Lung (tissue), 12 donors: ENCODE data around the gene GSK3A. TPM values are rescaled to one million over a fixed set of nuclear protein-coding genes. Genes with fewer than 3 reads are reported as not detected.

Experiments
- ATAC-seq: fragments of 200-7000 bp; cut with Tn5 transposase; one replicate; pipeline ENCODE4 v1.9.1; 2020; ENCODE audit warnings: moderate number of reproducible peaks; ENCODE audit not compliant: insufficient read depth, low FRiP score
- DNase-seq, 3 donors: peaks; one replicate each; pipeline ENCODE4 v3.0.0-alpha.2; 2013 to 2017
- H3K27ac ChIP-seq, 2 donors: one replicate each; pipeline ENCODE4 v1.5.1; 2013; ENCODE audit warnings: mild to moderate bottlenecking in 2 of 2, moderate library complexity in 2 of 2, control low read depth in 1 of 2, inconsistent platforms in 1 of 2, low read depth in 1 of 2, low read length in 1 of 2
- H3K27me3 ChIP-seq, 3 donors: one replicate each; pipeline ENCODE4 v1.5.1; 2013; ENCODE audit warnings: low read length in 2 of 3; ENCODE audit not compliant: control insufficient read depth in 3 of 3, insufficient read depth in 3 of 3
- H3K36me3 ChIP-seq, 4 donors: one replicate each; pipeline ENCODE4 v1.5.1; 2013; ENCODE audit warnings: low read length in 4 of 4, mild to moderate bottlenecking in 1 of 4, moderate library complexity in 1 of 4; ENCODE audit not compliant: control insufficient read depth in 4 of 4, insufficient read depth in 4 of 4
- H3K4me1 ChIP-seq, 5 donors: one replicate each; pipeline ENCODE4 v1.5.1; 2013; ENCODE audit warnings: low read length in 5 of 5, mild to moderate bottlenecking in 2 of 5, moderate library complexity in 1 of 5; ENCODE audit not compliant: control insufficient read depth in 5 of 5, insufficient read depth in 5 of 5
- H3K4me3 ChIP-seq: one replicate; pipeline ENCODE4 v1.5.1; 2013; ENCODE audit warnings: mild to moderate bottlenecking, control low read depth, moderate library complexity
- H3K9ac ChIP-seq, 2 donors: one replicate each; pipeline ENCODE4 v1.5.1; 2013; ENCODE audit warnings: low read length in 2 of 2, control low read depth in 1 of 2; ENCODE audit not compliant: insufficient read depth in 1 of 2
- H3K9me3 ChIP-seq, 4 donors: one replicate each; pipeline ENCODE4 v1.5.1; 2013; ENCODE audit warnings: low read length in 3 of 4, mild to moderate bottlenecking in 1 of 4, moderate library complexity in 1 of 4; ENCODE audit not compliant: control insufficient read depth in 4 of 4, insufficient read depth in 3 of 4
- CTCF ChIP-seq: IDR thresholded peaks from 2 replicates; pipeline ENCODE4 v1.5.1; 2012; ENCODE audit warnings: mild to moderate bottlenecking; ENCODE audit errors: control extremely low read depth, extremely low read depth
- WGBS, 2 donors: extraction: QIAGEN DNeasy Blood & Tissue Kit; methylation state at CpG; one replicate each; pipeline ENCODE4 v1.1.7; 2013; 5-methylcytosine and 5-hydroxymethylcytosine counted together
- polyA plus RNA-seq, 2 donors: library from polyadenylated mRNA; stranded (reverse); fragments of 200-250 nt; gene quantifications; one replicate each; pipeline ENCODE4 v1.2.1, GENCODE V29; 2013
- total RNA-seq, 2 donors: library from RNA; depleted of rRNA in 1 of 2; stranded (reverse); fragments of >200 nt in 1 of 2; gene quantifications; one replicate each; pipeline ENCODE4 v1.2.1, GENCODE V29; 2014 to 2021
- donor health status: control.
- donor health status: control.
- donor health status: Bipolar disorder and iron deficiency.
- donor health status: healthy.
- donor health status: DM: yes; HTN: yes; CAD: no.

Gene GSK3A
- total and polyA plus RNA-seq, 4 donors: 23.7 to 54.2 (median 46.2) TPM

GRCh38 chr19:42282819-42283187 is 40.4 kb upstream of the GSK3A start:
- Histone ChIP-seq H3K9me3 (no peaks in the 10 kb centered on the region), H3K9ac (peak overlapping the region in 1 of 2 donors; percentile 83), H3K4me1 (peaks cover 33 to 59% (median 48%) of the 10 kb centered on the region in 5 donors), H3K27ac (peak overlapping the region; percentile 86 to 95), H3K4me3 (no peak overlapping the region), H3K36me3 (peaks cover 0 to 12% (median 6%) of the 10 kb centered on the region in 4 donors), H3K27me3 (no peaks in the 10 kb centered on the region)
- 41 to 48% methylated on average over 4 of the region's 4 CpGs for WGBS, 2 donors
- DNase-seq (no peak), ATAC-seq (no peak)
- TF ChIP-seq CTCF: no peak

- DNase-seq: peak in 2 of 3 donors; percentile 20 to 43
- H3K27ac ChIP-seq: peak overlapping the region; percentile 95 to 96
- no peak for ATAC-seq
- no peak for TF ChIP-seq CTCF
- WGBS, 2 donors: 23 to 25% methylated on average over 7 of the region's 7 CpGs
- no peaks in the 10 kb centered on the region for H3K9me3 ChIP-seq
- H3K27me3 ChIP-seq: no peaks in the 10 kb centered on the region
- peaks cover 0 to 5% (median under 1%) of the 10 kb centered on the region in 4 donors for H3K36me3 ChIP-seq
- no peak overlapping the region for H3K9ac ChIP-seq
- peaks cover 35 to 62% (median 48%) of the 10 kb centered on the region in 5 donors for H3K4me1 ChIP-seq
- no peak overlapping the region for H3K4me3 ChIP-seq
Observed at GRCh38 chr19:42281827-42282762, 39.7 kb upstream of the GSK3A start.

GRCh38 chr19:42281146-42281826 is 38.9 kb upstream of the GSK3A start:
- H3K36me3 ChIP-seq: peaks cover 0 to 4% (median 1%) of the 10 kb centered on the region in 4 donors
- H3K9me3 ChIP-seq: no peaks in the 10 kb centered on the region
- H3K4me1 ChIP-seq: peaks cover 35 to 61% (median 41%) of the 10 kb centered on the region in 5 donors
- peak overlapping the region; percentile 95 to 96 for H3K27ac ChIP-seq
- DNase-seq (peak; percentile 49 to 72 (median 52)), ATAC-seq (no peak)
- WGBS, 2 donors: 9% methylated on average over 16 to 25 of the region's 25 CpGs
- H3K4me3 ChIP-seq: no peak overlapping the region
- no peak for TF ChIP-seq CTCF
- H3K9ac ChIP-seq: no peak overlapping the region
- H3K27me3 ChIP-seq: no peaks in the 10 kb centered on the region
